SK-N-MC (cell line): Measurements from ENCODE around the gene PRPF6.

Experiments used
- DNase-seq: peaks from one replicate; pipeline ENCODE4 v3.0.0-alpha.2; 2011; ENCODE audit warnings: low read depth, low spot score
- H3K27ac ChIP-seq: fragments of 200-600 bp; sonication (generic); 2 replicates; pipeline ENCODE4 v1.5.1; 2016; ENCODE audit warnings: mixed run types
- H3K36me3 ChIP-seq: fragments of 200-600 bp; sonication (generic); 2 replicates; pipeline ENCODE4 v1.6.1; 2017; ENCODE audit warnings: antibody characterized with exemption, low read length, mixed read lengths; ENCODE audit not compliant: insufficient read depth
- H3K4me3 ChIP-seq: fragments of 200-600 bp; sonication (generic); 2 replicates; pipeline ENCODE4 v1.5.1; 2016
- H3K9ac ChIP-seq: fragments of 200-600 bp; sonication (generic); 2 replicates; pipeline ENCODE4 v1.8.0; 2017; ENCODE audit warnings: mixed run types, mixed read lengths; ENCODE audit not compliant: insufficient read length
- H3K9me3 ChIP-seq: fragments of 200-600 bp; sonication (generic); 2 replicates; pipeline ENCODE4 v1.6.1; 2017; ENCODE audit warnings: low read depth, mild to moderate bottlenecking, antibody characterized with exemption, low read length, moderate library complexity, mixed read lengths
- EZH2 ChIP-seq: fragments of 200-600 bp; sonication (generic); IDR thresholded peaks from one replicate; pipeline ENCODE4 v1.6.1; 2017; ENCODE audit warnings: antibody characterized with exemption
- FOXP2 ChIP-seq: optimal IDR thresholded peaks from 2 replicates; pipeline ENCODE3; 2011; ENCODE audit warnings: mild to moderate bottlenecking, moderate library complexity; ENCODE audit not compliant: insufficient read depth; ENCODE audit errors: extremely low read length, control extremely low read depth
- POLR2AphosphoS5 ChIP-seq: IDR thresholded peaks from 2 replicates; pipeline ENCODE4 v1.6.1; 2012; ENCODE audit warnings: mild to moderate bottlenecking, low read depth, low read length, borderline replicate concordance

Gene PRPF6, protein sequence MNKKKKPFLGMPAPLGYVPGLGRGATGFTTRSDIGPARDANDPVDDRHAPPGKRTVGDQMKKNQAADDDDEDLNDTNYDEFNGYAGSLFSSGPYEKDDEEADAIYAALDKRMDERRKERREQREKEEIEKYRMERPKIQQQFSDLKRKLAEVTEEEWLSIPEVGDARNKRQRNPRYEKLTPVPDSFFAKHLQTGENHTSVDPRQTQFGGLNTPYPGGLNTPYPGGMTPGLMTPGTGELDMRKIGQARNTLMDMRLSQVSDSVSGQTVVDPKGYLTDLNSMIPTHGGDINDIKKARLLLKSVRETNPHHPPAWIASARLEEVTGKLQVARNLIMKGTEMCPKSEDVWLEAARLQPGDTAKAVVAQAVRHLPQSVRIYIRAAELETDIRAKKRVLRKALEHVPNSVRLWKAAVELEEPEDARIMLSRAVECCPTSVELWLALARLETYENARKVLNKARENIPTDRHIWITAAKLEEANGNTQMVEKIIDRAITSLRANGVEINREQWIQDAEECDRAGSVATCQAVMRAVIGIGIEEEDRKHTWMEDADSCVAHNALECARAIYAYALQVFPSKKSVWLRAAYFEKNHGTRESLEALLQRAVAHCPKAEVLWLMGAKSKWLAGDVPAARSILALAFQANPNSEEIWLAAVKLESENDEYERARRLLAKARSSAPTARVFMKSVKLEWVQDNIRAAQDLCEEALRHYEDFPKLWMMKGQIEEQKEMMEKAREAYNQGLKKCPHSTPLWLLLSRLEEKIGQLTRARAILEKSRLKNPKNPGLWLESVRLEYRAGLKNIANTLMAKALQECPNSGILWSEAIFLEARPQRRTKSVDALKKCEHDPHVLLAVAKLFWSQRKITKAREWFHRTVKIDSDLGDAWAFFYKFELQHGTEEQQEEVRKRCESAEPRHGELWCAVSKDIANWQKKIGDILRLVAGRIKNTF

DNA sequence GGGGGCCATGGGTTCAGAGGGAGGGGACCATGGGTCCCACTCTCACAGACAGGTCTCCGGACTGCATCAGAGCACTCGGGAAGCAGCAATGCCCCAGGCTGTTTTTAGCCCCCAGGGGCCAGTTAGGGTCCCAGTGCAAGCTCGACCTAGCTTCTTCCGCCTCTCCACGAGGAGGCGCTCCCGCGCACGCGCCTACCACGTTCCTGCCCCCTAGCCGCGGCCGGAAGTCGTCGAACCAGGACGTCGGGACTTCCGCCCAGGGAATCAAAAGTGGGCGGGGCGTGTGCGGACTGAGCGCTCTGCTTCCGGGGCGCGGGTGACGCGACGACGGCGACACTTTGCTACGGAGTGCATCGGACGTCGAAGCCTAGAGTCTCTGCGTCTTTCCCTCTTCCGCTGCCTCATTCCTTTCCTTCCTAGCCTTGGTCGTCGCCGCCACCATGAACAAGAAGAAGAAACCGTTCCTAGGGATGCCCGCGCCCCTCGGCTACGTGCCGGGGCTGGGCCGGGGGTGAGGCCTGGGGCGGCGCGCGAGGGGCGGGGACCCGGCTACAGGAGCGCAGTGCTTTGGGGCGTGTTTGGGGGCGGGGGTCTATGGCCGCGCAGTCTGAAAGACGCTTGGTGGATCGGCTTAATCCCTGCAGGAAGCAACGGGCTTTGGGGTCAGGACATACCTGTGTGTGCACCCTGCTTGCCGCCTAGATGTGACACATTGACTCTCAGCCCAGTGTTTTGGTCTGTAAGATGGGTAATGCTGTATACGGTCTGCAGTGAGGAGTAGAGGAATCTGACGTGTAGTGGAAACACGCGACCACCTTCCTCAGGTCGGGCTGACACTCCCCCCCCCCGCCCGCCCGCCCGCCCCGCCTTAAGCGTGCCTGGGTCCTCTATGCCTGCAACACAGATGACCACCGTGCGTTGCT is at the start of gene PRPF6:
Gene PRPF6 (plus strand): TSS at position 327 of the 923 bp plus-strand sequence. CDS start 114 bp downstream, at position 441.
- peaks cover 26% of the 10 kb centered on the region for H3K36me3 ChIP-seq
- no peaks in the 10 kb centered on the region for H3K9me3 ChIP-seq
- peak within 1 kb of the TSS; percentile 88 for H3K9ac ChIP-seq
- H3K4me3 ChIP-seq = peak within 1 kb of the TSS; percentile 97
- DNase-seq = peak; percentile 55
- H3K27ac ChIP-seq = peak within 1 kb of the TSS; percentile 82
- no peak for TF ChIP-seq EZH2
- TF ChIP-seq POLR2AphosphoS5 = peak; percentile 86
- peak; percentile 28 for TF ChIP-seq FOXP2

DNA sequence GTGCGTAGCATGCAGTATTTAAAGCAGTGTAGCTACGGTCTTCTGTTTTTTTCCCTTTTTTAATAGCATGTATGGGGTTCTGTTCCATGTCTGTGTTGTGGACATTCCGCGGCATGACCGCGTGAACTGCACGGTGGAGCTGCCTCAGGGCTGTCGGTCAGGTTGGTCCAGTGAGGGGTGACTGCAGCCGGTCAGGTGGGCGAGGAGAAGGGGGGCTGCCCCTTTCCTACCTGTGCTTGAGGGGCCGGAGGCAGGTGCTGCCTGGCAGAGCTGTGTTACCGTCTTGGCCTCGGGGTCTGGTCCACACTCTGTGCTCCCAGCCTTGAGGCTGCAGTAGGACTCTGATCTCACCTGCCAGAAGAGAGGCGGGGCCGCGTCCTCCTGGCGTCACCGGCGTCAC is 49.2 kb upstream of the PRPF6 start:
- Histone ChIP-seq H3K4me3 (no peak overlapping the region), H3K9ac (no peak overlapping the region), H3K27ac (no peak overlapping the region), H3K9me3 (no peaks in the 10 kb centered on the region), H3K36me3 (peaks cover 50% of the 10 kb centered on the region)
- DNase-seq = no peak
- TF ChIP-seq EZH2 (no peak), POLR2AphosphoS5 (no peak), FOXP2 (no peak)

DNA sequence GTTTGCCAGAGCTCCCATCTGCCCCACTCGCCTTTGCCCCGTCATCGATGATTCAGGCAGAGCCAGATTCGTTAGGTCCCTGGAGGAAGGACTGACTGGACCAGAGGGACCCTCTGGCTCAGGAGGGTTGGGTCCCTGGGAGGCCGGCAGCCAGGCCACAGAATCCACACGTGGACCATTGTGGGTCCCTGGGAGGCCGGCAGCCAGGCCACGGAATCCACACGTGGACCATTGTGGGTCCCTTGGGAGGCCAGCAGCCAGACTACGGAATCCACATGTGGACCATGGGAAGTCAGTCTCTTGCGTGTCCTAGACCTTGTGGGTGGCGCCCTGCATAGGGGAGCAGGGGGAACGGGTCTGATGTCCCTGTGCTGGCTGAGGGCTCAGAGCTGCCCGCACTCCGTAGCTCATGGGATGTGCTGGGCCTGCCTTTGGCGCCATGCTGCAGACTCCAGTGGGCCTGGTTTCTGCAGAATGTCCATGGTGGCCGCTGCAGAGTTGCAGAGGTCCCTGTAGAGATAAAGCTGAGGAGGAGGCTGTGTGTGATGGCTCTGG is 48.2 kb upstream of the PRPF6 start:
- peaks cover 50% of the 10 kb centered on the region for H3K36me3 ChIP-seq

DNA sequence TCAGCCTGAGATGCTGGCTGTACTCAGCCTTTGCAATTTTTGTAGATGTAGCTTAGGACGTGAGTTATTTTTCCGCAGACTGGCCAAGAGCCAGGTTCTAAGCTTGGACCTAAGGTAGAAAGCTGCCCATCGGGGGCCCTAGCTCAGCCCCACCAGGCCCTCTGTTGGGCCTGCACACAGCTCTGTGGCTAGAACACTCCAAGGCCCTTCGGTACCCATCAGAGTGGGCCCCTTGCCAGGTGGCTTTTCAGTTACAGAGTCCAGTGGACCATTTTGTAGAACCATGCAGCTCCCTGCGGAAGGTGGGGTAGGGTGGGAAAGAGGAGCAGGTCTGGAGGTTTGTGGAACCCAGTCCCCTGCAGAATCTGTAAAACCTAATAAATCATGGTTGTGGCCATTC is 47.3 kb upstream of the PRPF6 start:
- DNase-seq = no peak
- Histone ChIP-seq H3K36me3 (peaks cover 43% of the 10 kb centered on the region), H3K9me3 (no peaks in the 10 kb centered on the region), H3K9ac (no peak overlapping the region), H3K4me3 (no peak overlapping the region), H3K27ac (no peak overlapping the region)
- TF ChIP-seq POLR2AphosphoS5 (no peak), FOXP2 (no peak), EZH2 (no peak)

More for the DNA sequence above, 48.2 kb upstream of the PRPF6 start:
- H3K9me3 ChIP-seq = no peaks in the 10 kb centered on the region
- H3K27ac ChIP-seq = no peak overlapping the region
- DNase-seq = no peak
- H3K4me3 ChIP-seq = no peak overlapping the region
- TF ChIP-seq POLR2AphosphoS5 (no peak), EZH2 (no peak), FOXP2 (no peak)
- no peak overlapping the region for H3K9ac ChIP-seq

DNA sequence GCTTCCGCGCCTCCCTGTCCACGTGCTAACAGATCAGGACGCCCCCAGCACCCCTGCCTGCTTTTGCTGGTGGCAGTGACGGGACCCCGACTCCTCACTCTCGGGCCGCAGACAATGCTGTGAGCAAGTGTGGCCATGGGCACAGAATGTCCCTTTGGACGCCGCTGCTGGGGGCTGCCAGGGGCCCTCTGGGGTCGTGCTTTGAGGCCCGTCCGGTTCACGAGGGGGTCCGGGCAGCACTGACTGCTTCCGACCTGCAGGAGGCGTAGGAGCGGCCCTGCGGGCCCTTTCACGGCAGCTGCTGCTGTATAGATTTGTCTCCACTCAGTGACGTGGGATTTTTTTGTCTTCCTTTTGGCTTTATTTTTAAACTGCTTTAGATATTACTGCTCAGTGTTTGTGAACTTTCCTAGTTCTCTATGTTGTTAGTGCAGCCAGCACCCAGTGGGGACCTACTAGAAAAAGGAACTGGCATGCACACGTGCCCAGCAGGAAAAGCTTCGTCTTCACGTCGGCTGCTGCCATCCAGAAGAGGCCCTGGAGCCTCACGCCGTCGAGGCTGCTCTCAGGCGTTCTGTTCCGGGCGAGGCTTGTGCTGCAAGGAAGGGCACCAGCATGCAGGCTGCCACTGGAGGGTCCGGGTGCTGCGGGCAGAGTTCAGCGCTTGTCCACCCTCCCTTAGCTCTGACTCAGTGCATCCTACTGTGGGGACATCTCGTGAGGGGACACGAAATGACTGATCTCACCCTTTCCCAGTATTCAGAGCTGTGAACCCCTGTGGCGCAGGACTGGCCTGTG is 46.5 kb upstream of the PRPF6 start:
- no peak overlapping the region for H3K4me3 ChIP-seq
- H3K9me3 ChIP-seq = no peaks in the 10 kb centered on the region
- peak overlapping the region; percentile 25; the same call in 1 of the 2 replicates for H3K27ac ChIP-seq
- DNase-seq = no peak
- H3K9ac ChIP-seq = no peak overlapping the region
- peaks cover 39% of the 10 kb centered on the region; the same call in 1 of the 2 replicates for H3K36me3 ChIP-seq
- TF ChIP-seq FOXP2 (no peak), POLR2AphosphoS5 (no peak), EZH2 (no peak)

DNA sequence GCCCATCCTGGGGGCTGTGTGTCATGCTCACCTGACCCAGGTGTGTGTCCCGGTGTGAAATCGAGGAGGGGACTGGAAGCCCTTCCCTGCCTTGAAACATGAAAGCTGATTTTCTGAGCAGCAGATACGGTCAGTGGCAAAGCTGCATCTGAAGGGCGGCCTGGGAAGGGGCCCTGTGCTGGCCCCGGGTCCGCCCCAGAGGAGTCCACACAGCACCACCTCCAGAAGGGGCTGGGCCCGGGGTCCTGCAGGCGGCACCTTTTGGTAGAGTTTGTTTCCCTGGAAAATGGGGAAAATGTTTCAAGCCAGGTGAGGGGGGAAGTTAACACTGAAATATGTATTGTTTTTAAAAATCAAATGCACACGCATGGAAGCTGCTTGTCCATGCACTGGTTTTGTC is 45.5 kb upstream of the PRPF6 start:
- Histone ChIP-seq H3K9ac (no peak overlapping the region), H3K27ac (no peak overlapping the region), H3K36me3 (peaks cover 39% of the 10 kb centered on the region; the same call in 1 of the 2 replicates), H3K9me3 (no peaks in the 10 kb centered on the region), H3K4me3 (no peak overlapping the region)
- no peak for TF ChIP-seq EZH2
- no peak for TF ChIP-seq FOXP2
- no peak for TF ChIP-seq POLR2AphosphoS5
- no peak for DNase-seq
